Measurements from ENCODE around the gene KANSL2.

- TF ChIP-seq, protein P1, sequence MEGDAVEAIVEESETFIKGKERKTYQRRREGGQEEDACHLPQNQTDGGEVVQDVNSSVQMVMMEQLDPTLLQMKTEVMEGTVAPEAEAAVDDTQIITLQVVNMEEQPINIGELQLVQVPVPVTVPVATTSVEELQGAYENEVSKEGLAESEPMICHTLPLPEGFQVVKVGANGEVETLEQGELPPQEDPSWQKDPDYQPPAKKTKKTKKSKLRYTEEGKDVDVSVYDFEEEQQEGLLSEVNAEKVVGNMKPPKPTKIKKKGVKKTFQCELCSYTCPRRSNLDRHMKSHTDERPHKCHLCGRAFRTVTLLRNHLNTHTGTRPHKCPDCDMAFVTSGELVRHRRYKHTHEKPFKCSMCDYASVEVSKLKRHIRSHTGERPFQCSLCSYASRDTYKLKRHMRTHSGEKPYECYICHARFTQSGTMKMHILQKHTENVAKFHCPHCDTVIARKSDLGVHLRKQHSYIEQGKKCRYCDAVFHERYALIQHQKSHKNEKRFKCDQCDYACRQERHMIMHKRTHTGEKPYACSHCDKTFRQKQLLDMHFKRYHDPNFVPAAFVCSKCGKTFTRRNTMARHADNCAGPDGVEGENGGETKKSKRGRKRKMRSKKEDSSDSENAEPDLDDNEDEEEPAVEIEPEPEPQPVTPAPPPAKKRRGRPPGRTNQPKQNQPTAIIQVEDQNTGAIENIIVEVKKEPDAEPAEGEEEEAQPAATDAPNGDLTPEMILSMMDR (IDR thresholded peaks at IDR 0.05 in 8 of 11, conservative IDR thresholded peaks at IDR 0.05 in 3 of 11): no peak
- no peak for TF ChIP-seq POLR2AphosphoS5 (IDR thresholded peaks at IDR 0.05)
Observed at GRCh38 chr12:48640854-48641253, 41.2 kb downstream of the KANSL2 start.
